GM19438 (cell line): ENCODE results near the gene RPS14.
"Not testable (repeated sequence)": the region's sequence is repeated elsewhere in the genome, so short reads cannot be mapped to it uniquely, and the experiment has no call there.

ENCODE experiments used
- ATAC-seq: cut with Tn5 transposase; IDR thresholded peaks from one replicate; pipeline ENCODE4 v1.9.1; 2021; ENCODE audit warnings: low read depth; ENCODE audit not compliant: unreplicated experiment

The RPS14 gene

DNA sequence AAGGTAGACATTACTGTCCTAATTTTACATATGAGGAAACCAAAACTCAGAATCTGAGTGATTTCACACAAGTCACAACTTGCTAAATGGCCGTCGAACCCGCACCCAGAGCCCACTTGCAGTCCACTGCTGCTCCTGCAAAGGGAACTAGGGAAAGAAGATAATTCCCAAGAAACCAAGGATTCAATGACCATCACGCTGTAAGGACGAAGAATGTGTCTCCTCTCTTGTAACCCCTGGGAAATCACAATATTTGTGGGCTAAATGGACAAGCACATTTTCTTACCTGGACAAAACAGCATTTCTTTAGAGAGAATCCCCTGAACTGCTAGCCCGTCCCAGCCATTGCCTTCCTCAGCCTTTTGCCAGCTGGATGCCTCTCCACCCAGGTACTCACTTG lies 2.4 kb downstream of the RPS14 start:
- no peak for ATAC-seq

DNA sequence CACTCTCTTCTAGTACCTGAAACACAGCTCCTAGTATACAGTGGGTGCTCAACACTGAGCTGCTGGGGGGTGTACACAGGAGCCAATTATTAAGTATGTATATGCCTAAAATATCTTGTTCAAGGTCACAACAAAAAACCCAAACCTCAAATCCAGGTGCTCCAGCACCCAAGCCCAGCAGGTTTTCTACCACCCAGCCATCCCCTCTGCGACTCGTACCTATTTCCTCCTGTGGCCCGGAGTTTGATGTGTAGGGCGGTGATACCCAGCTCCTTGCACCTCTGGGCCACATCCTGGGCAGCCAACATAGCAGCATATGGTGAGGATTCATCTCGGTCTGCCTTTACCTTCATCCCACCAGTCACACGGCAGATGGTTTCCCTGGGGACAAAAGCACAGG lies 3.0 kb downstream of the RPS14 start:
- ATAC-seq: no peak

DNA sequence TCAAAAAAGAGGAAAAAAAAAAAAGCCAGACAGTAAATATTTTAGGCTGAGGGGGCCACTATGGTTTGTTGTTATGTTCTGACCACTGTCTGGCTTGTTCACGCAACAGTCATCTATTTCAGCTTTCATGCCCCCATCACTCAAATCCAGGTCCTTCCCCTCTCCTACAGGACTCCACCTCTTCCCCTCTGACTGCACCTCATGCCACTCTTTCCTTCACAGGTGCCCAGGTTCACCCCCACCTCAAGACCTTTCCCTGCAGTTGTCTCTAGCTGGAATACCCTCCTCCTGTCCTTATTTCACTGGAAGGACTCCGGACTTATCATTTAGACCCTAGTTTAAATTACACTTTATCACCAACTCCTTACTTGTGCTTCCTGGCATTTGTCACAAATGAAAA lies 3.5 kb downstream of the RPS14 start:
- ATAC-seq: no peak

DNA sequence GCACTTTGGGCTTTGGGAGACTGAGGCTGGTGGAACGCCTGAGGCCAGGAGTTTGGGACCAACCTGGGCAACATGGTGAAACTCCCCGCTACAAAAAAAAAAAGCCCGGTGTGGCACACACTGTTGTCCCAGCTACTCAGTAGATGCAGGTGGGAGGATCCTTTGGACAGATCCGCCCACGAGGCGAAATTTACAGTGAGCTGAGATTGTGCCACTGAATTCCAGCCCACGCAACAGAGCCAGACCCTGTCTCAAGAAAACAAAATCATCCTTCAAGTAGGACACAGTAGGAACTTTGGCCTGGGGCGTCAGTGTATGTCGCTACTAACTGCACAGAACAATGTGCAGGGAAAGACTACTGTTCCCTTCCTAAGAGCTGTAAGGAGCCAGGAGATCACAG lies 4.8 kb downstream of the RPS14 start:
- ATAC-seq: no peak

DNA sequence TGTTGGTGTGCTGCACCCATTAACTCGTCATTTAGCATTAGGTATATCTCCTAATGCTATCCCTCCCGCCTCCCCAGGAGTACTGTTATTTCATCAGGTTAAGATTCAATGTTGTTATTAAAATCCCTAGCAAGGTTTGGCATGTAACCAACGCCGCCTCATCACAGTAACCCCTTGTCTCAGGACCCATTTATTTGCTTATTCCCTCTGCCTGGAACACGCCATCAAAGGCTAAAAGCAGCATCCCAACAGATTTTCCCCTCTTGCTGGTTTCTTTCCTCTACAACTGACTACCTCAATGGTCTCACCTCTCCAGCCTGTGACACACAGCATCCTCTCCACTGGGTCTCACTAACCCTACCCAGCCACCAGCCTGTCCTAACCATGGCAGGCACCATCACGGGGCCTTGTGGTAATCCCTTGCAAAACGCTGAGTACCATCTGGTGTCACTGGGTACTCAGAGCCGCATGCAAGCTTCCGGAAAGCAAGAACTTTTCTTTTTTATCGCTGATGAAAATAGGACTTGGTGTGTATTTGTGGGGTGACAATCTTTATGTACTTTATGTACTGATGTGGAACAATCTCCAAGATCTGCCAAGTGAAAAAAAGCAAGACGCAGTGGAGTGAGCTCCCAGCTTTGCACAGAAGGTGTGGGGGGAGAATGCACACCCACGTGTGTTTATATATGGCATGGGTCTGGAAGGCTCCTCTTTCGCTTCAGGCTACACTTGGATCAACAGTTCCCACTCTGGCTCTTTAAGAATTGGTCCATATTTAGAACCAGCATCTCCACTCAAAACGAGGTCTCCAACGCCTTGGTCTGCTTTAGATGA lies 6.1 kb downstream of the RPS14 start:
- no peak for ATAC-seq

DNA sequence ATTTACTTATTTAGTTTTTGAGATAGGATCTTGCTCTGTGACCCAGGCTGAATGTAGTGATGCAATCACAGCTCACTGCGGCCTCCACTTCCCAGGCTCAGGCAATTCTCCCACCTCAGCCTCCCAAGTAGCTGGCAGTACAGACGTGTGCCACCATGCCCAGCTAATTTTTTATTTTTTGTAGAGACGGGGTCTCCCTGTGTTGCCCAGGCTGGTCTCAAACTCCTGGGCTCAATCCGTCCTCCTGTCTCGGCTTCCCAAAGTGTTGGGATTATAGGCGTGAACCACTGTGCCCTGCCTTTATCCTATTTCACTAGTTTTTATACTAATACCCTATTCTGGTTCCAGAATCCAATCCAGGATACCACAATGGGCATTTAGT lies 6.8 kb downstream of the RPS14 start:
- no peak for ATAC-seq

DNA sequence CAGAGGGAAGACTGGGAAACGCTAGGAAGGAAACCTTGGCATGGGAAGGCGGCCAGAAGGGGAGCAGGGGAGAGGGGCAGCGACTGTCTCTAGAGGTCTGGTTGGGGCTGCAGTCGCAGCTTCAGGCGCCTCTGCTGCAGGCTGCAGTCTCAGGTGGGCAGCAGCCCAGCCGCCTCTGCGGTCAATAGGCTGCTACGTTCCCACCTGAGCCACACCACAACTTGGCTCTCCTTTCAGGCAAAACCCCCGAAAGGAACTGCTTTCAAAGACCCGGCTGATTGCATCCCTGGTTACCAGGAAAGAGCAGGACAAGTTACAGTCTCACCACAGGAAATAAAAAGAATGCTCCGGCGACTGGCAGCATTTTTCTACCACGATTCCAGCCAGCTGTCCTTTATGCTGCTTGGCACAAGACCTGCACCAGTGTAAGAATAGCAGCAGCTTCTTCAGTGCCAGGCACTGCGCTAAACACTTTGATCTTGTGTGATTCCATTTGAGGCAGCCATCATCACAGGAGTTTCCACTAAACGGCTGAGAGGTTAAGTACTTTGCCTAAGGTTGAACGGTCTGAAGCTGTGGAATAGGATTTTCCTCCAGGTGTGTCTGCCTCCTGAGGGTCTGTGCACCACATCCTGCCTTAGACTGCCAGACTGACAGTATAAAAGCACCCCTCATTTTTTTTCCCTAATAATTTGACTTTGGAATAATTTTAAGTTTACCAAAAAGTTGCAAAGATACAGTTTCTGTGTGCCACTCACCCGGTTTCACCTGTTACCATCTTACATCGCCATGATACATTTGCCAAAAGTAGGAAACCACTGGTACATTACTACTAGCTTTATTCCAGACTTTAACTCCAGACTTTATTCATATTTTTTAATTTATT lies 7.5 kb downstream of the RPS14 start:
- no peak for ATAC-seq

DNA sequence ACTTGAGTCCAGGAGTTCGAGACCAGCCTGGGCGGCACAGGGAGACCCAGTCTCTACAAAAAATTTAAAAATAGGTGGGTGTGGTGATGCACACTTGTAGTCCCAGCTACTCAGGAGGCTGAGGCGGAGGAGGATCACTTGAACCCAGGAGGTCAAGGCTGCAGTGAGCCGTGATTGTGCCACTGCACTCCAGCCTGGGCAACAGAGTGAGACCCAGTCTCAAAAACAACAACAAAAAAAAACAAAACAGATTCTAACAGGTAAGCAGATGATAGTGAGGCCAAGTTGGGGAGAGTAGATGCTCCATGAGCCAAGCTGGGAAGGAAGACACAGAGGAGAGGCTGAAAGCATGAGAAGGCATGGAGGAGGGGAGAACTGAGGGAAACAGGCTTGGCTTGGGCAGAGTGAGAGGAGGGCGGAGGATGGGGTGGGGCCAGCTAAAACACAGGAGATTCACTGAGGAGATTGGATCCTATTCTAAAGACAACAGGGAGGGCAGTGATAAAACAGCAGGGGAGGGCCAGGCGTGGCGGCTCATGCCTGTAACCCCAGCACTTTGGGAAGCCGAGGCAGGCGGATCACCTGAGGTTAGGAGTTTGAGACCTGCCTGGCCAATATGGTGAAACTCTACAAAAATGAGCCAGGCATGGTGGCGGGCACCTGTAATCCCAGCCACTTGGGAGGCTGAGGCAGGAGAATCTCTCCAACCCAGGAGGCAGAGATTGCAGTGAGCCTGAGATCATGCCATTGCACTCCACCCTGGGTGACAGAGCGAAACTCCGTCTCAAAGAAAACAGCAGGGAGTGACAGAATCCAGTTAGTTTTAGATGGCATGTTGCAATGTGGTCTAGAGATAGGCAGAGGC lies 8.4 kb downstream of the RPS14 start:
- ATAC-seq: no peak

DNA sequence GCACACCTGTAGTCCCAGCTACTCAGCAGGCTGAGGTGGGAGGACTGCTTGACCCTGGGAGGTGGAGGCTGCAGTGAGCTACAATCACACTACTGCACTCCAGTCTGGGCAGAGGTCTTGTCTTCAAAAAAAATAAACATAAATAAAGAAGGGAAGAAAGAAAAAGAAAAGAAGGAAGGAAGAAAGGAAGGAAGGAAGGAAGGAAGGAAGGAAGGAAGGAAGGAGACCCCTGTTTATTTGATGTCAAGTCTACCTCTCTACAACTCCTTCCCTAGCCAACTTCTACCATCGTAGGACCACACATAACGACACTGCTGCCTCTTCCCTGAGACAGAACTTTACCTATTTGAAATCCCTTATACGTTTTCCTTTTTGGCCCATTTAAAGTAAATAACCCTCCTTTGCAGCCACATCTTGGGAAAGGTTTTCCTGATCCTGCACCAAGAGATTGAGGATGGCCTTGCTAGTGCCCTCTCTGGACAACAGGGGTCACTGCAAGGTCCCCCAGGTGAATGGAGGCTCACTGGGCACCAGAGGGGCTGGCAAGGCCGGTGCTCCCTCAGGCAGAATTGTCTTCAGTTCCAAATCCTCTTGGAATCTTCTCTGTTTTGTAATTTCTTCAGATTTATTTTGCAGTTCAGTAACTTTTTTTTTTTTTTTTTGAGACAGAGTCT lies 10.5 kb downstream of the RPS14 start:
- no peak for ATAC-seq

DNA sequence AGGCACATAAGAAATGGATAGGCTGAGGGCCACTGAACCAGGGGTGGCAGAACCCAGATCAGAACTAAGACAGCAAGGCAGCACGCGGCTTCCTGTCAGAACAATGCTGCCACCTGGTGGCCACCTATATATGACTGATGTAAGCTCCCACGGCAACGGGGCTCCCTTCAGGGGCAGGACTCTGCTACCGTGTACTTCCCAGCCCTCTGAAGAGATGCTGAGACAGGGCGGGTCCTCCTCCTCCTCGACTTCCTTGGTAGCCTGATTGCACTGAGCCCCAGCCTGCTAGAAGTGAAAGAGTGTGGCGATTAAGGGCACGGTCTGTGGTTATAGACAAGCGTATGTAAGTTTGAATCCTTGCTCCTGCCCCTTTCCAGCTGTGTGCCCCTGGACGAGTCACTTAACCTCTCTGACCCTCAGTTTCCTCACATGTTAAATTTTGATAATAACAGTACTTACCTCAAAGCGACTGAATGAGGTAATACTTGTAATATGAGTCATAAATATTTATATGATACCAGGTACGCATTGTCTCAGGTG lies 13.3 kb downstream of the RPS14 start:
- peak; percentile 95 for ATAC-seq

DNA sequence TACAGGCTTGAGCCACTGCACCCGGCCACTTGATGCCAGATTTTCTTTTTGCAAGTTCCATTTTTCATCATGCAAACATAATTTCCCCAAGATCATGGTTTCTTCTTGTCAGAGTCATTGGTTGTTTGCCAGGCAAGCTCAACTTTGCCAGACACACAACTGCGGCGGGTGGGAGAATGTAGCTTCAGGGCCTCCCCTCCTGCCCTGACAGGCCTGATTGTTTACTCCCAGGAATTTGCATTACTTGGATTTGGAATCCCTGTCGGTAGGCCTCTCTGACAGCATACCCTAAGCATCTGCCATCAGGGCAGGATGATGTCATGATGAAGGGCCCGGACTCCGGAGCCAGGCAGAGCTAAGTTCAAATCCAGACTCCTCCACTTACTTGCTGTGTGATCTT lies 15.1 kb downstream of the RPS14 start:
- ATAC-seq: no peak

DNA sequence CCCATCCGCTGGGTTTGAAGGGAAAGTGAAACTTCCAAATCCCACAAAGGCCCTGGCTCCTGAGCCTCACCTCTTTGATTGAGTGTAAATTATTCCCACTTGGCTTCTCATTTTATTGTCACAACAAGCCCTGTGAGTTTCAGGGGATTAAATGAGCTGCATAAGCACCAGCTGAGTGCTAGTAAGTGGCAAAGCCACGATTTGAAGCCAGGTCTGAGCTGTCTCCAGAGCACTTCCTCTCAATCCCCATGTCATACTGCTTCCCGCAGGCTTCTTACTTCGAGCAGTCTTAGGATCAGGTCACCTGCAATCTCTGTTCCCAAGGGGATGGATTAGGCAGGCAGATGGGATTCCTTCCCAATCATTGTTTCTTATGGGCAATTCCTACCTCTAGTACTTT lies 18.0 kb downstream of the RPS14 start:
- no peak for ATAC-seq

DNA sequence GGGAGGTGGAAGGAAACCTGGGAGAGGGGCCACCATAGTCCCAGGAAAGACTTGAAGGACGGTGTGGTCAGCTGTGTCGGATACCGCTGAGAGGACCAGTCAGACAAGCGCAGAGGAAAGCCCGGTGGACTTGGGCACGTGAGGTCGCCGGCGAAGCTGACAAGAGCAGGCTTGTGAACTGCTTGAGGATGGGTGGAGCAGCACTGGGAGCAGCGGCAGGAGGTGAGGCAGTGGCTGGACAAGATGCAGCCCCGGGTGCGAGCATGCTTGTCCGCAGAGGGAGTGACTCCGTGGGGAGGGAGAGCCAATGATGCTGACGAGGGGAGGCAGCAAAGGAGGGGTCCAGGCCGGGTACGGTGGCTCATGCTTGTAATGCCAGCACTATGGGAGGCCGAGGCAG lies 18.5 kb downstream of the RPS14 start:
- ATAC-seq: no peak

DNA sequence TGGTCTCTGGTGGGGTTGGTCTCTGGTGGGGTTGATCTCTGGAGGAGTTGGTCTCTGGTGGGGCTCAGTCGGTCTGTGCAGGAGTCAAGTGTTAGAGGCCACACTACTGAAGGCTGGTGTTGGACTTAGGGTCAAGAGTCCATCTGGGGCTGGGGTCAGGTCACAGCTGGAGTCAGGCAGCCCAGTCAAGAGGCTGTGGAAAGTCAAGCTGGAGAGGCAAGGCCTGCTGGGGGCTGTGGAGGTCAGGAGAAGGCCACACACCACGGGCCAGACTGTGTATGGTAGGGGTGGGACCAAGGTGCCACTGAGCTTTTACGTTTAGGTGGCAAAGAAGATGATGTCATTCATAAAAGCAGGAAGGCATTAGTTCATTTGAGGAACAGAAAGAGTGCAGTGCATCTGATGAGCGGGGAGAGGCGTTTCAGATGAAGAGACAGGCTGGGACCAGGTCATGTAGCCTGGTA lies 20.1 kb downstream of the RPS14 start:
- ATAC-seq: no peak

DNA sequence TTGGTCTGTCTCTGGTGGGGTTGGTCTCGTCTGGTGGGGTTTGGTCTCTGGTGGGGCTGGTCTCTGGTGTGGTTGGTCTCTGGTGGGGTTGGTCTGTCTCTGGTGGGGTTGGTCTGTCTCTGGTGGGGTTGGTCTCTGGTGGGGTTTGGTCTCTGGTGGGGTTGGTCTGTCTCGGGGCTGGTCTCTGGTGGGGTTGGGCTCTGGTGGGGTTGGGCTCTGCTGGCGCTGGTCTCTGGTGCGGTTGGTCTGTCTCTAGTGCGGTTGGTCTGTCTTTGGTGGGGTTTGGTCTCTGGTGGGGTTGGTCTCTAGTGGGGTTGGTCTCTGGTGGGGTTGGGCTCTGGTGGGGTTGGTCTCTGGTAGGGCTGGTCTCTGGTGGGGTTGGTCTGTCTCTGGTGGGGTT lies 20.6 kb downstream of the RPS14 start:
- ATAC-seq: no peak

DNA sequence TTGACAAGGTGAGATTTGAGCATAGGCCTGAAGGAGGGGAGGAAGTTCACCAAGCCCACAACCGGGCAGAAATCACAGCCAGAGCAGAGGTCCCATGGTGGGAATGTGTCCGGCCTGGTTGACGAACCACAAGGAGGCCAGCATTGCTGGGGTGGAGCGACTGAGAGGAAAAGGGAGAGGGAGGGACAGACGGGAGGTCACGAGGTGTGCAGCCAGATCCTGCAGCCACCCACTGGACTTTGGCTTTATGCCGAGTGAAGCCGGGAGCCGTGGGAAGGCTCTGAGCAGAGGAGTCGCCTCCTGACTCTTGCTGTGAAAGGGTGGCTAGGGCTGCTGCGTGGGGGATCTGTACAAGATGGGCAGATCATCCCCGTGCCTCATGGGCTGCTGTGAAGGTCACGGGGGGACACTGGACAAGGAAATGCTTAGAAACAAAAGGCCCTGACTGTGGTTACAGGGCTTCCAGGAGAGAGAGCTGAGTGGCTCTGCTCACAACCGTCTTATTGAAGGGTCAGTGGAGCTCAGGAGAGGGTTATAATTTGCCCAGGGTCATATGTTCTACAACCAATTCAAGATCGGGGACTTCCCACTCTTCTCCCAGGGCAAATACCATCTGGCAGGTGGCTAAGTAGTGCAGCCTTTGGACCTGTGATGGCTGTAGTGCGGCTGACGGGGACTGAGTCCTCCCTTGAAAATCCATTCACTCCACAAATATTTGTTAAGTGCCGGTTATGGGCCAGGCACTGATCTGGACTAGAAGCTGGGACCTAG lies 21.2 kb downstream of the RPS14 start:
- no peak for ATAC-seq

DNA sequence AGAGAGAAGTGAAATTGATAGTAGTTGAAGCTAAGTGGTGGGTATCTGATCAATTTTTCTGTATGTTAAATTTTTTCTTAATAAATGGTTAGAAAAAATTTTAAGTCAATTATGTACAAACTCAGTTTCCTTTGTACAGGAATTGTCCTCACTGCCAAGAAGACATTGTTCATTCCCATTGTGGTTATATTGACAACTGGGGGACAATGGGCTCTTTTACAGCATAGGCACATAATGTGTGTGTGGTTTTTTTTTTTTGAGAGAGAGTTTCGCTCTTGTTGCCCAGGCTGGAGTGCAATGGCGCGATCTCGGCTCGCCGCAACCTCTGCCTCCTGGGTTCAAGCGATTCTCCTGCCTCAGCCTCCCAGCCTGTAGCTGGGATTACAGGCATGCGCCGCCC lies 23.4 kb downstream of the RPS14 start:
- not testable (repeated sequence) for ATAC-seq

DNA sequence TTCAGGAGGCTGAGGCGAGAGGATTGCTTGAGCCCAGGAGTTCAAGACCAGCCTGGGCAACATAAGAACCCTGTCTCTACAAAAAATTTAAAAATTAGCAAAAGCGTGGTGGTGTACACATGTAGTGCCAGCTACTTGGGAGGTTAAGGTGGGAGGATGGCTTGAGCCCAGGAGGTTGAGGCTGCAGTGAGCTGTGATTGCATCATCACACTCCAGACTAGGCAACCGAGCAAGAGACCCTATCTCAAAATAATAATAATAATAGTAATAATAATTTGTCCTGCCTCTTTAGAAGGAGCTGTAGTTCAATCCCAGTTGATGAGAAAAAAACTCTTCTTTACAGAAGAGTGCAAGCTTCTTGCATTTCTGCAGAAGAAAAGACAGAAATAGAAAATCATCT lies 26.8 kb downstream of the RPS14 start:
- no peak for ATAC-seq

DNA sequence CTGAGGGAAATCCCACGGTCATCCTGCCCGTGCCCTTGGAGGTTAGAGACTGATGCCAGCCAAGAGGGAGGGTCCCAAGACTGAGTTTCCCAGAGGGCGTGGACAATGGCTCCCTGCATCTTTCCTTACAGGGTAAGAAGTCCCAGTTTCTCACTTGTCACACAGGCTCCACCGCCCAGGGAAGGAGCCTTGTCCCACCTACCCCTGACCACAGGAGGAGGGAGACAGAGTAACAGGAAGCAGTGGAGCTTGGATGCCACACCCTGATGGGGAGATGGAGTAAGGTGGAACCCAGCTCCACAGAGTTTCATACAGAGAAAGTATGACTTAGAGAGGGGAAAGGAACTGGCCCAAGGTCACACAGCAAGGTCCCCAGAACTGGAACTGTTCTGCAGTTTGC lies 27.5 kb downstream of the RPS14 start:
- ATAC-seq: no peak
